GM12865 (cell line): ENCODE measurements around the gene TBC1D14.

Experiments used
- DNase-seq: peaks from one replicate; pipeline ENCODE4 v3.0.0; 2010; ENCODE audit warnings: low read depth
- H3K4me3 ChIP-seq: 2 replicates; pipeline ENCODE4 v1.5.1; 2011; ENCODE audit warnings: mild to moderate bottlenecking, low read depth, low read length, control low read depth
- CTCF ChIP-seq: IDR thresholded peaks from 2 replicates; pipeline ENCODE4 v1.5.1; 2011; ENCODE audit warnings: low read length, control low read depth, low read depth, inconsistent platforms; ENCODE audit not compliant: insufficient read depth; ENCODE audit errors: missing control alignments

TBC1D14 gene

GRCh38 chr4:7041246-7041645 is 131.6 kb downstream of the TBC1D14 start:
- H3K4me3 ChIP-seq, result no peak overlapping the region
- TF ChIP-seq CTCF, result no peak
- no peak for DNase-seq

GRCh38 chr4:7041801-7042502 is 132.3 kb downstream of the TBC1D14 start:
- DNase-seq, result no peak
- peak overlapping the region; percentile 87 for H3K4me3 ChIP-seq
- no peak for TF ChIP-seq CTCF

DNA sequence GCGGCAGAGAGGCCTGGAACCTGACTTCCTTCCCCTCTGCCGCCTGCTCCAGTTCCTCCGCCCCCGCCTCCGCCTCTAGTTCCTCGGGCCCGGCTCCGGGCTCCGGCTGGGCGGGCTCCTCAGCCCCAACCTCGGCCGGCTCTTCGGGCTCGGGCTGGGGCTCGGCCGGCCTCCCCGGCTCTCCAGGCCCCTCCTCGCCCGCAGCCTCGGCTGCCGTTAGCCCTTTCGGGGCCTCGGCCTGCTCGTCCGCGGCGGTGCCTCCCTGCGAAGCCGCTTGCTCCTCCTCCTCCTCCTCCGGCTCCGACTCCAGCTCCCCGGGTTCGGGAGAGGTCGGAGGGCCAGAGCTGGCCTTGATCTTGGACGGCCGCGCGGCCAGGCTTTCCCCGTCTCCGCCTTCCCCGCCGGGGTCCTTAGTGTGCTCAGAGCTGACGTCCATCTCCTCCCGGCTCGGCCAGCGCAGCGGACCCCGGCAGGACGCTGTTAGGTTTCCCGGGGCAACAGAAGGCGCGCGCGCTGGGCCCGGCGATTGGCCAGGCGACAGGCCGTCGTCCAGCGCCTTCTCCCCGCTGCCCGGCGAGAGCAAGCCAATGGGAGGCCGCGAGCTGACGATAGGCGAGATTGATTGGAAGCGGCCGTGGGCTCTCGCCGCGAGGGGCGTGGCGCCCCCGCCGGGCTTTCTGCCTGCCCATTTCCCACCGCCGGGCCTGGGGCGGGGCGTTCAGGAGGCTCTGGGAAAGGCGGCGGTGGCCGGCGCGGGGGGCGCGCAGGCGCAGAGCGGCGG is 133.1 kb downstream of the TBC1D14 start:
- peak overlapping the region; percentile 87 for H3K4me3 ChIP-seq
- no peak for TF ChIP-seq CTCF
- peak; percentile 98 for DNase-seq

- peak; percentile 53 for TF ChIP-seq CTCF
- H3K4me3 ChIP-seq, result peak within 1 kb of the TSS; percentile 94
- peak; percentile 71 for DNase-seq
Measured at GRCh38 chr4:7043284-7044136, 133.9 kb downstream of the TBC1D14 start, which contains the start of gene TADA2B. Gene TADA2B, plus strand, starts transcription at chr4:7043372. Its CDS starts 208 bp downstream, at chr4:7043580.

- peak; percentile 31 for DNase-seq
- H3K4me3 ChIP-seq, result peak overlapping the region; percentile 94
- TF ChIP-seq CTCF, result no peak
Measured at GRCh38 chr4:7044137-7044930, 134.7 kb downstream of the TBC1D14 start.

DNA sequence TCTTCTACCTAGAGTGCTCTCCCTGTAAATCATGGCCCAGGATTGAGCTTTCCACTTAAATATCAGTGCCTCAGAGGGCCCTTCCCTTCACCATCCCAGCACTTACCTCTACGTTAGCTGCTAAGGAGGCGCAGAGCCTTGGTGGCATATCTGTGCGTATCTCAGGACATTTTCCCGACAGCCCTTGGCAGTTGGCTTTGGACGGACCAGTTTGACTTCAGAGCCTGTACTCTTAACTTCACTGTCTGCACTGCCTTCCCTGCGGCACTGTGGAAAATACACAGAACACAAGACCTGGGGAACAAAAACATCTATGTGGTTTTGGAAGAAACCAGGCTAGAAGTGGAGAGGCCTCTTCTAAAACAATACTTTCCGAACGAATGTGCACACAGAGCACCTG is 135.9 kb downstream of the TBC1D14 start:
- no peak for TF ChIP-seq CTCF
- DNase-seq, result no peak
- H3K4me3 ChIP-seq, result peak overlapping the region; percentile 94
